ENCODE measurements around the gene ERC2.

Gene ERC2

DNA sequence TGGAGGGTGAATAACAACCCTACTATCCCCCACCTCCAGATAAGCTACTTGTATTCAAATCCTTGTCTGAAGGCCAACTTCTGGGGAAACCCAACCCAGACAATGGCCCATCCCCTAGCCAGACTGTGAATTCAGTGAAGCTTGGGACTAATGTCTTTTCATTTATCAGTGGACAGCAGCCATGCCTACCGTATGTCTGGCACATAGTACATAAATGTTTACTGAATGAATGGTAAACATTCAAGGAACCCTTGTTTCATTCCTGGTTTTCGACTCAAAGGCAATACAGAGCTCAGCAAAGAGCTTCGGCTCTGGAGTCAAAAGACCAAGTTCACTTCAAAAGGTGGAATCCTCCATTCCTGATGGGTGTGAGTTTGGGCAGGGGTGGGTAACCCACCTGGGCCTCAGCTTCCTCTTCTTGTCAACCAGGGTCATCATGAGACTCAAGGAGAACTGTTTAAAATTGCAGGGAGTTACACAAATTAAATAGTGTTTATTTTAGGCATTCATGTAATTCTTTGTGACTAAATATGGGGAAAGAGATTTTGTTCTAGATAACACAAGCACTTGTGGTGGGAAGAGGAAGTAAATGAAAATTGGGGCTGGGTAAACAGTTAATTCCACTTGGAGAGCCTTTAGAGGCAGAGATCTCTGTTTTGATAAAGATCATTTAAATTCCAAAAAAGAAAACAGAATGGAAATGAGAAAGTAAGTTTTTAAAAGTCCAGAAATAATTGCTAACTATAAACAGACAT, 677.5 kb downstream of the ERC2 start:
- no peak for ATAC-seq
- no peak for TF ChIP-seq PPARA (CRISPR knock-in tag; IDR thresholded peaks at IDR 0.05; ENCODE audit: borderline replicate concordance)
- TF ChIP-seq SNAI2 (CRISPR knock-in tag; IDR thresholded peaks at IDR 0.05), result no peak
- TF ChIP-seq, protein P1, sequence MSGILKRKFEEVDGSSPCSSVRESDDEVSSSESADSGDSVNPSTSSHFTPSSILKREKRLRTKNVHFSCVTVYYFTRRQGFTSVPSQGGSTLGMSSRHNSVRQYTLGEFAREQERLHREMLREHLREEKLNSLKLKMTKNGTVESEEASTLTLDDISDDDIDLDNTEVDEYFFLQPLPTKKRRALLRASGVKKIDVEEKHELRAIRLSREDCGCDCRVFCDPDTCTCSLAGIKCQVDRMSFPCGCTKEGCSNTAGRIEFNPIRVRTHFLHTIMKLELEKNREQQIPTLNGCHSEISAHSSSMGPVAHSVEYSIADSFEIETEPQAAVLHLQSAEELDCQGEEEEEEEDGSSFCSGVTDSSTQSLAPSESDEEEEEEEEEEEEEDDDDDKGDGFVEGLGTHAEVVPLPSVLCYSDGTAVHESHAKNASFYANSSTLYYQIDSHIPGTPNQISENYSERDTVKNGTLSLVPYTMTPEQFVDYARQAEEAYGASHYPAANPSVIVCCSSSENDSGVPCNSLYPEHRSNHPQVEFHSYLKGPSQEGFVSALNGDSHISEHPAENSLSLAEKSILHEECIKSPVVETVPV (CRISPR knock-in tag; IDR thresholded peaks at IDR 0.05), result no peak
- no peak for TF ChIP-seq ZNF565 (CRISPR knock-in tag; conservative IDR thresholded peaks at IDR 0.05; ENCODE audit: low read depth)
- TF ChIP-seq ARNTL (CRISPR knock-in tag; IDR thresholded peaks at IDR 0.05; ENCODE audit: borderline replicate concordance, low read depth), result no peak
- TF ChIP-seq ZFP3 (CRISPR knock-in tag; IDR thresholded peaks at IDR 0.05), result no peak
- no peak for TF ChIP-seq TOX (CRISPR knock-in tag; IDR thresholded peaks at IDR 0.05; ENCODE audit: borderline replicate concordance)
- no peak for TF ChIP-seq ISL1 (CRISPR knock-in tag; IDR thresholded peaks at IDR 0.05)
- TF ChIP-seq ESRRG (CRISPR knock-in tag; IDR thresholded peaks at IDR 0.05), result no peak
- TF ChIP-seq ZNF8 (CRISPR knock-in tag; IDR thresholded peaks at IDR 0.05), result no peak
- no peak for TF ChIP-seq GLIS3 (CRISPR knock-in tag; IDR thresholded peaks at IDR 0.05)
- no peak for TF ChIP-seq CREB5 (CRISPR knock-in tag; IDR thresholded peaks at IDR 0.05; ENCODE audit: low read depth)
- no peak for TF ChIP-seq ZC3H10 (CRISPR knock-in tag; IDR thresholded peaks at IDR 0.05)
- no peak for TF ChIP-seq ZNF70 (CRISPR knock-in tag; IDR thresholded peaks at IDR 0.05)
- no peak for TF ChIP-seq CSDC2 (CRISPR knock-in tag; IDR thresholded peaks at IDR 0.05)
- TF ChIP-seq RARB (CRISPR knock-in tag; IDR thresholded peaks at IDR 0.05), result no peak
- TF ChIP-seq, protein P2, sequence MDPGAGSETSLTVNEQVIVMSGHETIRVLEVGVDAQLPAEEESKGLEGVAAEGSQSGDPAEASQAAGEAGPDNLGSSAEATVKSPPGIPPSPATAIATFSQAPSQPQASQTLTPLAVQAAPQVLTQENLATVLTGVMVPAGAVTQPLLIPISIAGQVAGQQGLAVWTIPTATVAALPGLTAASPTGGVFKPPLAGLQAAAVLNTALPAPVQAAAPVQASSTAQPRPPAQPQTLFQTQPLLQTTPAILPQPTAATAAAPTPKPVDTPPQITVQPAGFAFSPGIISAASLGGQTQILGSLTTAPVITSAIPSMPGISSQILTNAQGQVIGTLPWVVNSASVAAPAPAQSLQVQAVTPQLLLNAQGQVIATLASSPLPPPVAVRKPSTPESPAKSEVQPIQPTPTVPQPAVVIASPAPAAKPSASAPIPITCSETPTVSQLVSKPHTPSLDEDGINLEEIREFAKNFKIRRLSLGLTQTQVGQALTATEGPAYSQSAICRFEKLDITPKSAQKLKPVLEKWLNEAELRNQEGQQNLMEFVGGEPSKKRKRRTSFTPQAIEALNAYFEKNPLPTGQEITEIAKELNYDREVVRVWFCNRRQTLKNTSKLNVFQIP (CRISPR knock-in tag; IDR thresholded peaks at IDR 0.05; ENCODE audit: borderline replicate concordance, low read depth), result no peak
- TF ChIP-seq PATZ1 (CRISPR knock-in tag; IDR thresholded peaks at IDR 0.05; ENCODE audit: borderline replicate concordance), result no peak
- TF ChIP-seq, protein P3, sequence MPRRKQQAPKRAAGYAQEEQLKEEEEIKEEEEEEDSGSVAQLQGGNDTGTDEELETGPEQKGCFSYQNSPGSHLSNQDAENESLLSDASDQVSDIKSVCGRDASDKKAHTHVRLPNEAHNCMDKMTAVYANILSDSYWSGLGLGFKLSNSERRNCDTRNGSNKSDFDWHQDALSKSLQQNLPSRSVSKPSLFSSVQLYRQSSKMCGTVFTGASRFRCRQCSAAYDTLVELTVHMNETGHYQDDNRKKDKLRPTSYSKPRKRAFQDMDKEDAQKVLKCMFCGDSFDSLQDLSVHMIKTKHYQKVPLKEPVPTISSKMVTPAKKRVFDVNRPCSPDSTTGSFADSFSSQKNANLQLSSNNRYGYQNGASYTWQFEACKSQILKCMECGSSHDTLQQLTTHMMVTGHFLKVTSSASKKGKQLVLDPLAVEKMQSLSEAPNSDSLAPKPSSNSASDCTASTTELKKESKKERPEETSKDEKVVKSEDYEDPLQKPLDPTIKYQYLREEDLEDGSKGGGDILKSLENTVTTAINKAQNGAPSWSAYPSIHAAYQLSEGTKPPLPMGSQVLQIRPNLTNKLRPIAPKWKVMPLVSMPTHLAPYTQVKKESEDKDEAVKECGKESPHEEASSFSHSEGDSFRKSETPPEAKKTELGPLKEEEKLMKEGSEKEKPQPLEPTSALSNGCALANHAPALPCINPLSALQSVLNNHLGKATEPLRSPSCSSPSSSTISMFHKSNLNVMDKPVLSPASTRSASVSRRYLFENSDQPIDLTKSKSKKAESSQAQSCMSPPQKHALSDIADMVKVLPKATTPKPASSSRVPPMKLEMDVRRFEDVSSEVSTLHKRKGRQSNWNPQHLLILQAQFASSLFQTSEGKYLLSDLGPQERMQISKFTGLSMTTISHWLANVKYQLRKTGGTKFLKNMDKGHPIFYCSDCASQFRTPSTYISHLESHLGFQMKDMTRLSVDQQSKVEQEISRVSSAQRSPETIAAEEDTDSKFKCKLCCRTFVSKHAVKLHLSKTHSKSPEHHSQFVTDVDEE (CRISPR knock-in tag; IDR thresholded peaks at IDR 0.05), result no peak

DNA sequence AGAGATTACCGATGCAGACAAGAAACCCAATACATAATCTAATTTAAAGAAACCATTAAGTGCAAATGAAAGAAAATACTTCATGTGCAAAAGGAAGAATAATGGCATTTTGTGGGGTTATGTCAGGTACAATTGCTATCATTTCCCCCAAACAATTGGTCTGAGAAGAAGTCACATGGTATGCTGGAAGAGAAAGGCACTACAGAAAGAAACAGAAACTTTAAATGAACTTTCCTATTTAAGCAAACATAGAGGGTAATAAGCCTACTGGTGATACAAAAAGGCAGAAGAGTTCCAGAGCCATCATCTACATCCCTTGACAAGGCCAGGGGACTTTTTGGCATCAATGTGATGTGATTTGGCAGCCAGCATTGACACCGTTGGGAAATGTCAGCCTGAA, 678.8 kb downstream of the ERC2 start:
- TF ChIP-seq, protein P3 (CRISPR knock-in tag; IDR thresholded peaks at IDR 0.05), result no peak
- TF ChIP-seq CSDC2 (CRISPR knock-in tag; IDR thresholded peaks at IDR 0.05), result no peak
- no peak for TF ChIP-seq PATZ1 (CRISPR knock-in tag; IDR thresholded peaks at IDR 0.05; ENCODE audit: borderline replicate concordance)
- TF ChIP-seq ISL1 (CRISPR knock-in tag; IDR thresholded peaks at IDR 0.05), result peak; percentile 51; the same call in 1 of the 2 replicates
- TF ChIP-seq, protein P1 (CRISPR knock-in tag; IDR thresholded peaks at IDR 0.05), result no peak
- TF ChIP-seq SNAI2 (CRISPR knock-in tag; IDR thresholded peaks at IDR 0.05), result no peak
- TF ChIP-seq BACH2 (CRISPR knock-in tag; IDR thresholded peaks at IDR 0.05; ENCODE audit: borderline replicate concordance), result no peak
- ATAC-seq, result peak; percentile 81

All from SK-N-SH treated with all-trans-retinoic acid at 6 μM for 48 hours (cell line).